SK-N-SH (cell line): ENCODE data around the gene NTN1. TPM values are rescaled to one million over a fixed set of nuclear protein-coding genes. Genes with fewer than 3 reads are reported as not detected.

Experiments
- CTCF ChIA-PET: fragments of 300-600, 350-600 bp; formaldehyde crosslinking; extraction: SDS; loops from one replicate; lab custom pipeline; 2021; lab: Yijun Ruan, JAX
- POLR2A ChIA-PET: fragments of 350-600 bp; sonication (Branson Sonifier 250); formaldehyde crosslinking; extraction: SDS; loops from one replicate; lab custom pipeline; 2020; ENCODE audit warnings: antibody characterized with exemption, inconsistent platforms; lab: Yijun Ruan, JAX
- DNase-seq: peaks from one replicate; pipeline ENCODE4 v3.0.0; 2012
- H2AFZ ChIP-seq: fragments of 200-600 bp; sonication (generic); 2 replicates; pipeline ENCODE4 v1.8.1; 2016; ENCODE audit warnings: antibody characterized with exemption, mild to moderate bottlenecking, low read depth
- H3F3A ChIP-seq: fragments of 200-600 bp; sonication (generic); replicated peaks from 2 replicates; pipeline ENCODE3; 2016; ENCODE audit warnings: antibody characterized with exemption, mild to moderate bottlenecking; ENCODE audit not compliant: insufficient read depth
- H3K27ac ChIP-seq, 2 experiments: fragments of 200-500 bp in 1 of 2; fragments of 200-600 bp in 1 of 2; sonication (Bioruptor generic) in 1 of 2; sonication (generic), shearing (Covaris generic) in 1 of 2; 2 replicates each; pipeline versions ENCODE4 v1.5.1 to v1.6.1; 2014 to 2016; ENCODE audit warnings: low read depth in 2 of 2, inconsistent platforms in 1 of 2, low read length in 1 of 2, mild to moderate bottlenecking in 1 of 2, mixed read lengths in 1 of 2
- H3K27me3 ChIP-seq: fragments of 200-600 bp; sonication (generic), shearing (Covaris generic); 2 replicates; pipeline ENCODE4 v1.6.1; 2016; ENCODE audit warnings: mixed run types; ENCODE audit not compliant: insufficient read depth
- H3K36me3 ChIP-seq, 2 experiments: fragments of 200-500 bp in 1 of 2; fragments of 200-600 bp in 1 of 2; sonication (Bioruptor generic) in 1 of 2; sonication (generic) in 1 of 2; replicated peaks in 1 of 2; 2 replicates each; pipeline versions ENCODE3 to v1.5.1; 2014 to 2016; ENCODE audit warnings: low read length in 1 of 2, mild to moderate bottlenecking in 1 of 2; ENCODE audit not compliant: insufficient read depth in 2 of 2, control insufficient read depth in 1 of 2
- H3K4me1 ChIP-seq, 2 experiments: fragments of 200-500 bp in 1 of 2; fragments of 200-600 bp in 1 of 2; sonication (Bioruptor generic) in 1 of 2; sonication (generic), shearing (Covaris generic) in 1 of 2; 2 replicates each; pipeline versions ENCODE4 v1.5.1 to v1.6.1; 2014 to 2016; ENCODE audit warnings: low read depth in 1 of 2, low read length in 1 of 2, mixed run types in 1 of 2; ENCODE audit not compliant: insufficient read depth in 2 of 2, control insufficient read depth in 1 of 2
- H3K4me2 ChIP-seq: fragments of 200-600 bp; sonication (generic), shearing (Covaris generic); 2 replicates; pipeline ENCODE4 v1.6.1; 2017; ENCODE audit warnings: mixed run types
- H3K4me3 ChIP-seq, 2 experiments: fragments of 200-500 bp in 1 of 2; fragments of 200-600 bp in 1 of 2; sonication (Bioruptor generic) in 1 of 2; sonication (generic), shearing (Covaris generic) in 1 of 2; 2 replicates each; pipeline versions ENCODE4 v1.5.1 to v1.8.1; 2014 to 2016; ENCODE audit warnings: low read depth in 2 of 2, inconsistent platforms in 1 of 2, low read length in 1 of 2, mild to moderate bottlenecking in 1 of 2, mixed read lengths in 1 of 2, moderate library complexity in 1 of 2
- H3K79me2 ChIP-seq: fragments of 200-600 bp; sonication (generic); 2 replicates; pipeline ENCODE4 v1.8.1; 2017; ENCODE audit warnings: mild to moderate bottlenecking; ENCODE audit not compliant: insufficient read depth
- H3K9ac ChIP-seq: fragments of 200-600 bp; sonication (generic); 2 replicates; pipeline ENCODE4 v1.6.1; 2017; ENCODE audit warnings: mixed run types
- H3K9me2 ChIP-seq: fragments of 200-600 bp; sonication (generic); 2 replicates; pipeline ENCODE4 v1.6.1; 2017; ENCODE audit warnings: mixed run types
- H3K9me3 ChIP-seq: fragments of 200-600 bp; sonication (generic); 2 replicates; pipeline ENCODE4 v1.6.1; 2017; ENCODE audit warnings: mixed run types, mild to moderate bottlenecking, moderate library complexity
- H4K20me1 ChIP-seq: fragments of 200-600 bp; sonication (generic); 2 replicates; pipeline ENCODE4 v1.6.1; 2017; ENCODE audit warnings: mild to moderate bottlenecking, mixed run types; ENCODE audit not compliant: insufficient read depth
- CTCF ChIP-seq: fragments of 200-600 bp; sonication (generic); IDR thresholded peaks from 2 replicates; pipeline ENCODE4 v1.6.1; 2017; ENCODE audit warnings: antibody characterized with exemption, mild to moderate bottlenecking, moderate library complexity
- ELF1 ChIP-seq: IDR thresholded peaks from 2 replicates; pipeline ENCODE4 v1.4.0; 2012
- GATA2 ChIP-seq: sonication (generic); formaldehyde crosslinking; IDR thresholded peaks from 2 replicates; pipeline ENCODE4 v1.5.0; 2020; ENCODE audit warnings: mild to moderate bottlenecking, missing genetic modification reagents
- MAX ChIP-seq: IDR thresholded peaks from 2 replicates; pipeline ENCODE4 v1.4.0; 2012; ENCODE audit warnings: low read depth
- MXI1 ChIP-seq: IDR thresholded peaks from 2 replicates; pipeline ENCODE4 v1.6.1; 2012; ENCODE audit warnings: mild to moderate bottlenecking, low read depth, low read length, improper control_type of control experiment
- NRF1 ChIP-seq: IDR thresholded peaks from 2 replicates; pipeline ENCODE4 v1.6.1; 2012; ENCODE audit warnings: low read depth, mild to moderate bottlenecking, low read length
- RAD21 ChIP-seq: IDR thresholded peaks from 2 replicates; pipeline ENCODE4 v1.6.1; 2012; ENCODE audit warnings: mild to moderate bottlenecking, low read length
- RCOR1 ChIP-seq: fragments of 150-350 bp; IDR thresholded peaks from 2 replicates; pipeline ENCODE4 v1.6.1; 2017; ENCODE audit warnings: antibody characterized with exemption, low read length
- REST ChIP-seq: IDR thresholded peaks from 2 replicates; pipeline ENCODE4 v1.6.1; 2012; ENCODE audit warnings: mild to moderate bottlenecking, low read depth, low read length, moderate library complexity
- TAF1 ChIP-seq: IDR thresholded peaks from 2 replicates; pipeline ENCODE4 v1.6.1; 2012; ENCODE audit warnings: low read depth, mild to moderate bottlenecking, low read length, moderate library complexity, borderline replicate concordance
- TCF12 ChIP-seq: IDR thresholded peaks from 2 replicates; pipeline ENCODE4 v1.4.0; 2012
- TEAD4 ChIP-seq: IDR thresholded peaks from 2 replicates; pipeline ENCODE4 v1.4.0; 2012; ENCODE audit warnings: mild to moderate bottlenecking, borderline replicate concordance; ENCODE audit not compliant: insufficient read depth
- USF1 ChIP-seq: IDR thresholded peaks from 2 replicates; pipeline ENCODE4 v1.4.0; 2012; ENCODE audit warnings: low read depth, borderline replicate concordance
- whole genome bisulfite sequencing: methylation state at CpG from one replicate; pipeline ENCODE4 v1.1.6; 2017; ENCODE audit warnings: low lambda C conversion rate; 5-methylcytosine and 5-hydroxymethylcytosine counted together
- polyA plus RNA-seq, 3 experiments: library from polyadenylated mRNA; depleted of rRNA; stranded (reverse); fragments of >200 nt; gene quantifications; 2 replicates each; pipeline ENCODE4 v1.2.3, GENCODE V29; 2012

The NTN1 gene
- polyA plus RNA-seq, 1 of the 3 experiments (the other 2 are of a cell fraction): 0.05 TPM

- DNase-seq: no peak
- H3K36me3 ChIP-seq: no peaks in the 10 kb centered on the region
- ChIA-PET POLR2A (no interaction called here), CTCF (no interaction called here)
- H3K27me3 ChIP-seq: peaks cover 11% of the 10 kb centered on the region; the same call in 1 of the 2 replicates
- H3K79me2 ChIP-seq: no peaks in the 10 kb centered on the region
- H3K9ac ChIP-seq: no peak overlapping the region
- H2AFZ ChIP-seq: no peak overlapping the region
- H3K4me3 ChIP-seq: no peak overlapping the region
- H3K9me3 ChIP-seq: no peaks in the 10 kb centered on the region
- H3K9me2 ChIP-seq: no peaks in the 10 kb centered on the region
- 58% methylated on average over 3 of the region's 3 CpGs for WGBS
- H3F3A ChIP-seq: no peaks in the 10 kb centered on the region
- no peak for TF ChIP-seq RAD21
- TF ChIP-seq USF1: no peak
- no peak for TF ChIP-seq REST
- TF ChIP-seq NRF1: no peak
- TF ChIP-seq RCOR1: no peak
- TF ChIP-seq GATA2 (CRISPR knock-in tag): no peak
- TF ChIP-seq TCF12: no peak
- TF ChIP-seq ELF1: no peak
- no peak for TF ChIP-seq MXI1
- no peak for TF ChIP-seq CTCF
- no peak for TF ChIP-seq TAF1
- no peak for TF ChIP-seq TEAD4
- TF ChIP-seq MAX: no peak
- H4K20me1 ChIP-seq: no peaks in the 10 kb centered on the region
- H3K4me1 ChIP-seq: no peaks in the 10 kb centered on the region
- H3K27ac ChIP-seq: no peak overlapping the region
- H3K4me2 ChIP-seq: no peak overlapping the region
Observed at GRCh38 chr17:9169116-9169515, 147.8 kb downstream of the NTN1 start.
